ENCODE data around the gene PUM2.

PUM2 gene

GRCh38 chr2:20334605-20335203 lies 15.9 kb downstream of the PUM2 start:
- DNase-seq, result no peak

- DNase-seq, result no peak
These were observed 16.9 kb downstream of the PUM2 start for GRCh38 chr2:20333738-20334137.

GRCh38 chr2:20330192-20330591 lies 20.5 kb downstream of the PUM2 start:
- DNase-seq, result no peak

GRCh38 chr2:20327370-20327769 lies 23.3 kb downstream of the PUM2 start:
- DNase-seq, result no peak

GRCh38 chr2:20326163-20326780 lies 24.4 kb downstream of the PUM2 start:
- no peak for DNase-seq

- no peak for DNase-seq
These were observed 27.9 kb downstream of the PUM2 start for GRCh38 chr2:20322527-20323300.

- no peak for DNase-seq
These were observed 33.0 kb downstream of the PUM2 start for GRCh38 chr2:20317690-20318089.

GRCh38 chr2:20317197-20317596 lies 33.4 kb downstream of the PUM2 start:
- DNase-seq, result no peak

- no peak for DNase-seq
These were observed 35.8 kb downstream of the PUM2 start for GRCh38 chr2:20314562-20315501.

GRCh38 chr2:20313659-20314058 lies 37.0 kb downstream of the PUM2 start:
- DNase-seq, result no peak

- no peak for DNase-seq
These were observed 41.6 kb downstream of the PUM2 start for GRCh38 chr2:20309001-20309400.

- no peak for DNase-seq
These were observed 43.3 kb downstream of the PUM2 start for GRCh38 chr2:20307311-20307710.

- no peak for DNase-seq
These were observed 46.2 kb downstream of the PUM2 start for GRCh38 chr2:20304411-20304810.

- DNase-seq, result no peak
These were observed 46.7 kb downstream of the PUM2 start for GRCh38 chr2:20303966-20304365.

GRCh38 chr2:20302019-20302418 lies 48.6 kb downstream of the PUM2 start:
- DNase-seq, result no peak

- DNase-seq, result no peak
These were observed 50.0 kb downstream of the PUM2 start for GRCh38 chr2:20300656-20301055.

- DNase-seq, result no peak
These were observed 51.5 kb downstream of the PUM2 start for GRCh38 chr2:20299113-20299512.

GRCh38 chr2:20294231-20294630 lies 56.4 kb downstream of the PUM2 start:
- DNase-seq, result no peak

- DNase-seq, result no peak
These were observed 57.7 kb downstream of the PUM2 start for GRCh38 chr2:20292984-20293383.

- no peak for DNase-seq
These were observed 58.7 kb downstream of the PUM2 start for GRCh38 chr2:20291846-20292408.

- no peak for DNase-seq
These were observed 59.5 kb downstream of the PUM2 start for GRCh38 chr2:20291106-20291564.

GRCh38 chr2:20288642-20289340 lies 61.9 kb downstream of the PUM2 start:
- no peak for DNase-seq

All from cortex of kidney (tissue), 1 donor.